GM19025 (cell line): ENCODE results near the gene TRIO.
"Not testable (repeated sequence)": the region's sequence is repeated elsewhere in the genome, so short reads cannot be mapped to it uniquely, and the experiment has no call there.

ENCODE experiments used
- ATAC-seq: cut with Tn5 transposase; IDR thresholded peaks from one replicate; pipeline ENCODE4 v1.9.1; 2021; ENCODE audit warnings: mild to moderate bottlenecking, low read depth, moderate library complexity; ENCODE audit not compliant: unreplicated experiment

Gene TRIO

DNA sequence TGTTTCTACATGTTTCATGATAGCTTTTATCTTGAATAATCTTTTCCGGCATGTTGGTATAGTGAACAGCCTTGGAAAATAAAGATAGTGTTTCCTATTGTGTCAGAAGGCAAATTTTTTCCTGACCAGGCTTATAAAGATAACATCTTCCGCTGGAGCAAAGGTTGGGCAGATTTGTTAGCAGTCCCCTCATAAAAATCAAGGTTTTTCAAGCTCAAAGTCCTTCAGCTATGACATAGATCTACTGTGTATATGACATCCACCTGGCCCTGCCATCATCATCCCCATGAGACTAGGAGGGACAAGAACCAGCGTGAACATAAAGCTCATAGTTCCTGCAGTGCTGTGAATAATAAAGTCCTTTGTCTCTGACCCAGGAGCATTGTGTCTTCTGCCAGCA is 408.1 kb downstream of the TRIO start:
- no peak for ATAC-seq

DNA sequence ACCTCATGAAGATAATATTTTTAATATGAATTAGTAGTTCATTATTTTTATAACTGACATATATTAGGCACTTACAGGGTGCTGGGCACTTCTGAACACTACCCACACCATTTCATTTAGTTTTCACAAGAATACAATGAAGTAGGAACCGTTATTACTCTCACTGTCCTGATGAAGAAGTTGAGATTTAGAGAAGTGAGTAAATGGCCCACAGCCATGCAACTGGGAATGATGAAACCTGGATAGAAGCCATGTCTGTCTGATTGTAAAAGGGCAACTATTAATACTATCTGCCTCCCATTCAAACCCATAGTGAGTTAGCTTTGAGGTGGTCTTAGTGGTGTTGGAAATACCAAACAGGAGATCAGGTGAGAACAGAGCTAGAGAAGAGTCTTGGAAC is 408.9 kb downstream of the TRIO start:
- no peak for ATAC-seq

DNA sequence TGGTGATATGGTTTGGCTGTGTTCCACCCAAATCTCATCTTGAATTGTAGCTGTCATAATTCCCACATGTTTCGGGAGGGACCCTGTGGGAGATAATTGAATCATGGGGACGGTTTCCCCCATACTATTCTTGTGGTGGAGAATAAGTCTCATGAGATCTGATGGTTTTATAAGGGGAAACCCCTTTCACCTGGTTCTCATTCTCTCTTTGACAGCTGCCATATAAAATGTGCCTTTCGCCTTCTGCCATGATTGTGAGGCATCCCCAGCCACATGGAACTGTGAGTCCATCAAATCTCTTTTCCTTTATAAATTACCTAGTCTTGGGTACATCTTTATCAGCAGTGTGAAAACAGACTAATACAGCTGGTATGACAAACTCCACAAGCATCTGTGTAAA is 411.1 kb downstream of the TRIO start:
- not testable (repeated sequence) for ATAC-seq

DNA sequence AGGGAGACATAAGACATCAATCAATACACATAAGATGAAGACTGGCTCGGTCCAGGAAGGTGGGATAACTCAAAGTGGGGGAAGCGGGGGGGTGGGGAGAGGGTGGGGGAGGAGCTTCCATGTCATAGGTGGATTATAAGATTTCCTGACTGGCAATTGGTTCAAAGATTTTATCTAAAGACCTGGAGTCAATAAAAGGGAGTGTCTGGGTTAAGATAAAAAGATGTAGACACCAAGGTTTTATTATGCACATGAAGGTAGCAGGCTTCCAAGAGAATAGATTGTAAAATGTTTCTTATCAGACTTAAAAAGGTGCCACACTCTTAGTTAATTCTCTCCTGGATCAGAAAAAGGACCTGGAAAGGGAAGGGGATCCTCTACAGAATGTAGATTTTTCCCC is 412.9 kb downstream of the TRIO start:
- no peak for ATAC-seq

DNA sequence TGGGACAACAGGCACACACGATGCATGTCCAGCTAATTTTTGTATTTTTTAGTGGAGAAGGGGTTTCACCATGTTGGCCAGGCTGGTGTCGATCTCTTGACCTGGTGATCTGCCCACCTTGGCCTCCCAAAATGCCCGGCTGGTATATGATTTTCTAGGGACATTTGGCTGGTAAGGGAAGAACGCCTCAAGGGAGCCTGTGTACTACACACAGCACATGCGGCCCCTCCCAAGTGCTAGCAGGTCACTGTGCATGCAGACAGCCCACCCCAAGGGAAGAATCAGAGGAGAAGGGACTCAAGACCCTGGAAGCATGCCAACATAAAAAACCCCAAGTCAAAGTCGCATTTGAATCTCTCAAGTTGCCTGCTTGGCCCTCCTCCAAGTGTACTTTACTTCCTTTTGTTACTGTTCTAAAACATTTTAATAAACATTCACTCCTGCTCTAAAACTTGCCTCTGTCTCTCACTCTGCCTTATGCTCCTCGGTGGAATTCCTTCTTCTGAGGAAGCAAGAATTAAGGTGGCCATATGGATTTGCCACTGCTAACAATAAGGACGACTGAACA is 414.1 kb downstream of the TRIO start:
- no peak for ATAC-seq

DNA sequence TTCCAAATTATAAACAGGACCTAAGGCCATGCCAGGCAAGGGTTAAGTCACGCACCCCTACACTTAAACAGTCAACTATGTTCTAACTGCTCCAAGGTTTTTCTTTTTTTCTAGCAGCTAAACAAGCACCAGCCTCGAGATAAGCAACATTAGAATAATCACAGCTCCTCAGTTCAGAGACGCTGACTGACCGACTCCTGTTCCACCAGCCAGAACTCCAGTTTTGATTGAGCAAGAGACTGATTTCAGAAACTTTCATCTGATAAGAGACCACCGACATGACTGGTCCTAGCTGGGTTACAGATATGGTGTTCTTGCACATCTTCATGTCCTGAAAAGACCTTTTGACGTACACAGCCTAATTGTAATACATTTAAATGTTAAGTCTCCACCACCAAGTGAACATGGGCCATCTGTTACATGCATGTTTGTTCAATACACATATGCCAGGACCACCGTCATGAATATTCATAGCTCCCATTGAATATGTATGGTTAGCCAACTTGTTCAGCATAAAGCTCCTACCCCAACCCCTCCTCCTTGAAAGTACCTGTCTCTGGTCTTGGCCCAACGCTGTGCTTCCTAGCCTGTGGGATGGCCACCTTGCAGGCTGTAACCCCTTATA is 414.8 kb downstream of the TRIO start:
- no peak for ATAC-seq
